HepG2 (cell line): ENCODE data around the gene SRY. TPM values are rescaled to one million over a fixed set of nuclear protein-coding genes. Genes with fewer than 3 reads are reported as not detected.
"Not testable (repeated sequence)": the region's sequence is repeated elsewhere in the genome, so short reads cannot be mapped to it uniquely, and the experiment has no call there.

Source experiments
- ATAC-seq: fragments of 200-7000 bp; cut with Tn5 transposase; 3 replicates; pipeline ENCODE4 v1.9.1; 2020; ENCODE audit warnings: mild to moderate bottlenecking, moderate library complexity
- BruUV-seq: library from RNA; stranded (reverse); fragments of 400-500 nt; replicated peaks from 2 replicates; lab custom pipeline; 2021; lab: Mats Ljungman, UMichigan
- CTCF ChIA-PET: fragments of 300-600 bp; formaldehyde crosslinking; extraction: SDS; loops from one replicate; lab custom pipeline; 2021; ENCODE audit warnings: low total read pairs, inconsistent platforms, low intra/inter-chr PET ratio; lab: Yijun Ruan, JAX
- POLR2A ChIA-PET: fragments of 350-600 bp; sonication (Branson Sonifier 250); formaldehyde crosslinking; loops from one replicate; lab custom pipeline; 2020; ENCODE audit warnings: antibody characterized with exemption, inconsistent platforms; lab: Yijun Ruan, JAX
- DNase-seq: peaks from one replicate; pipeline ENCODE4 v3.0.0-alpha.2; 2015; ENCODE audit warnings: low spot score
- FAIRE-seq: peaks from 3 replicates; lab custom pipeline; 2011; peaks lifted over from hg19 to GRCh38; lab: Jason Lieb, UNC
- H2AFZ ChIP-seq: one replicate; pipeline ENCODE4 v1.6.1; 2011; ENCODE audit warnings: low read length, inconsistent platforms
- H3K27ac ChIP-seq: fragments of 300-600 bp; 3 replicates; pipeline ENCODE4 v1.8.0; 2011; ENCODE audit warnings: mixed run types, mild to moderate bottlenecking, mixed read lengths, low read length, inconsistent platforms; ENCODE audit not compliant: insufficient read depth; ENCODE audit errors: extremely low read length
- H3K27me3 ChIP-seq, 2 experiments: fragments of 200-600 bp in 1 of 2; 2 replicates in 1 of 2; 3 replicates in 1 of 2; pipeline versions ENCODE4 v1.6.0 to v1.8.0; 2011; ENCODE audit warnings: low read length in 2 of 2, mild to moderate bottlenecking in 2 of 2, moderate library complexity in 2 of 2, inconsistent platforms in 1 of 2; ENCODE audit not compliant: insufficient read depth in 2 of 2, control insufficient read depth in 1 of 2
- H3K36me3 ChIP-seq, 2 experiments: fragments of 200-600 bp in 1 of 2; replicated peaks in 1 of 2; 2 replicates in 1 of 2; 3 replicates in 1 of 2; pipeline versions ENCODE4 v1.5.1 to v1.8.0; 2011; ENCODE audit warnings: low read length in 2 of 2, inconsistent platforms in 1 of 2; ENCODE audit not compliant: insufficient read depth in 2 of 2, control insufficient read depth in 1 of 2
- H3K4me1 ChIP-seq: 2 replicates; pipeline ENCODE4 v1.5.1; 2012; ENCODE audit warnings: low read length, inconsistent platforms; ENCODE audit not compliant: insufficient read depth
- H3K4me2 ChIP-seq: 2 replicates; pipeline ENCODE4 v1.6.0; 2011; ENCODE audit warnings: low read depth, low read length, inconsistent platforms
- H3K4me3 ChIP-seq, 3 experiments: fragments of 200-600 bp in 1 of 3; sonication (generic), shearing (Covaris generic) in 1 of 3; replicated peaks in 1 of 3; 2 replicates each; pipeline ENCODE4 v1.5.1; 2011 to 2016; ENCODE audit warnings: low read length in 3 of 3, inconsistent platforms in 2 of 3, low read depth in 2 of 3, mild to moderate bottlenecking in 2 of 3, control low read depth in 1 of 3, mixed read lengths in 1 of 3; ENCODE audit not compliant: insufficient read depth in 1 of 3
- H3K79me2 ChIP-seq: one replicate; pipeline ENCODE4 v1.6.1; 2011; ENCODE audit warnings: low read length, inconsistent platforms; ENCODE audit not compliant: insufficient read depth
- H3K9ac ChIP-seq: 2 replicates; pipeline ENCODE4 v1.6.0; 2011; ENCODE audit warnings: mild to moderate bottlenecking, low read depth, low read length, inconsistent platforms; ENCODE audit not compliant: insufficient read depth
- H3K9me3 ChIP-seq: 2 replicates; pipeline ENCODE4 v1.5.1; 2012; ENCODE audit warnings: mild to moderate bottlenecking, low read length
- H4K20me1 ChIP-seq: 2 replicates; pipeline ENCODE4 v1.6.0; 2011; ENCODE audit warnings: inconsistent platforms, mild to moderate bottlenecking, low read length, moderate library complexity; ENCODE audit not compliant: insufficient read depth
- ASH2L ChIP-seq: fragments of 300-600, 200-600 bp; sonication (generic); IDR thresholded peaks from 2 replicates; pipeline ENCODE4 v1.7.0; 2017; ENCODE audit warnings: low read depth, mild to moderate bottlenecking, moderate library complexity, mixed read lengths, low read length; ENCODE audit not compliant: insufficient read length
- EP300 ChIP-seq, 3 experiments: sonication (generic) in 1 of 3; formaldehyde crosslinking in 1 of 3; IDR thresholded peaks; 2 replicates each; pipeline versions ENCODE4 v1.5.1 to v1.6.1; 2011 to 2020; ENCODE audit warnings: low read depth in 2 of 3, low read length in 2 of 3, borderline replicate concordance in 1 of 3, improper control_type of control experiment in 1 of 3, mild to moderate bottlenecking in 1 of 3, missing genetic modification reagents in 1 of 3, moderate library complexity in 1 of 3
- FOSL1 ChIP-seq: sonication (generic); formaldehyde crosslinking; IDR thresholded peaks from 2 replicates; pipeline ENCODE4 v1.9.0; 2021; ENCODE audit warnings: missing genetic modification reagents, borderline replicate concordance
- HMG20A ChIP-seq: IDR thresholded peaks from 2 replicates; pipeline ENCODE4 v1.6.1; 2016; ENCODE audit warnings: borderline replicate concordance
- HNF4A ChIP-seq: sonication (generic); formaldehyde crosslinking; IDR thresholded peaks from 2 replicates; pipeline ENCODE4 v1.4.0; 2020; ENCODE audit warnings: missing genetic modification reagents
- MED1 ChIP-seq: sonication (generic); formaldehyde crosslinking; IDR thresholded peaks from 2 replicates; pipeline ENCODE4 v1.4.0; 2020; ENCODE audit warnings: missing genetic modification reagents
- MEIS2 ChIP-seq: sonication (generic); formaldehyde crosslinking; IDR thresholded peaks from 2 replicates; pipeline ENCODE4 v1.9.0; 2021; ENCODE audit warnings: mild to moderate bottlenecking, missing genetic modification reagents
- NFATC3 ChIP-seq: sonication (generic); formaldehyde crosslinking; IDR thresholded peaks from 2 replicates; pipeline ENCODE4 v1.5.1; 2020; ENCODE audit warnings: mild to moderate bottlenecking, missing genetic modification reagents
- SALL1 ChIP-seq: sonication (generic); formaldehyde crosslinking; IDR thresholded peaks from 2 replicates; pipeline ENCODE4 v1.8.0; 2022; ENCODE audit warnings: mild to moderate bottlenecking, missing genetic modification reagents
- TEAD3 ChIP-seq: optimal IDR thresholded peaks from 2 replicates; pipeline ENCODE3; 2016; ENCODE audit warnings: borderline replicate concordance
- WGBS: methylation state at CpG from one replicate; pipeline ENCODE4 v1.1.6; 2017; ENCODE audit warnings: low lambda C conversion rate; 5-methylcytosine and 5-hydroxymethylcytosine counted together
- in situ Hi-C: cut with HindIII; loops from 2 replicates; pipeline ENCODE4 v1.10.0; 2017; ENCODE audit warnings: low pct_unique_long_range_greater_than_20kb; ENCODE audit not compliant: extremely low pct_ligation_motif_present
- intact Hi-C: fragments of 100-400 bp; cut with micrococcal nuclease; formaldehyde crosslinking; loops from one replicate; pipeline ENCODE4 v1.10.0; 2022; ENCODE audit not compliant: unreplicated experiment
- polyA plus RNA-seq, 8 experiments: library from polyadenylated mRNA; depleted of rRNA in 3 of 8; stranded (reverse) in 7 of 8; unstranded in 1 of 8; fragments of >200 nt; fragmentation: Illumina TruSeq in 4 of 8; extraction: Trizol in 4 of 8; gene quantifications; 2 replicates each; pipeline versions ENCODE4 v1.2.1 to v1.2.3, GENCODE V29; 2011 to 2016; ENCODE audit warnings: low read depth in 4 of 8, missing spikeins in 1 of 8, mixed read lengths in 1 of 8; ENCODE audit not compliant: insufficient read depth in 1 of 8
- total RNA-seq, 5 experiments: library from RNA; depleted of rRNA; stranded (reverse); fragments of >200 nt; fragmentation: Illumina TruSeq; extraction: Trizol; gene quantifications; 2 replicates each; pipeline ENCODE4 v1.2.3, GENCODE V29; 2016; ENCODE audit warnings: low read depth in 1 of 5
- TF ChIP-seq, protein P1 (sequence below): sonication (generic); formaldehyde crosslinking; IDR thresholded peaks from 2 replicates; pipeline ENCODE4 v1.5.0; 2020; ENCODE audit warnings: missing genetic modification reagents
- TF ChIP-seq, protein P2 (sequence below): sonication (generic); formaldehyde crosslinking; IDR thresholded peaks from 2 replicates; pipeline ENCODE4 v1.4.0; 2020; ENCODE audit warnings: missing genetic modification reagents
- TF ChIP-seq, protein P3 (sequence below): IDR thresholded peaks from 2 replicates; pipeline ENCODE4 v1.6.1; 2012; ENCODE audit warnings: low read depth, low read length, improper control_type of control experiment

SRY gene
- total and polyA plus RNA-seq, 2 of the 13 experiments (the other 11 are each of a cell fraction or from before 2014, with no cell fraction given), result 3.4 to 4.7 TPM

DNA sequence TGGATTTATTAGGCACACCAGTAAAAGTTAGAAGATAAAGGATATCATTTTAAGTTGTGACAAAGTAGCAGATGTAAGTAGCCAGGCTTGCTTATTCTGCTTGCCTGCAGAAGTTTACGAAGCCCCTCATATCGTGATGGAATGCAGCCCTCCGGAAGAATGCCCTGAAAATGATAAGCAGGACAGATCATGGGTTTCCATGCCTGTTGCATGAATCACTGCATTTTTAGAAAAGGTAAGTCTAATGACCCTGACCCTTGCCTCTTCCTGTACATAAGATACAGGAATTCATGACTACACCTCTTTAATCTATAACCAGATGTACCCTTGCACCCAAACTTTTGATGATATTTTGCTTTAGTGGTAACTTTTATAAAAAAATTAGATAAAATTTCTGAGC lies 37.0 kb upstream of the SRY start:
- in situ Hi-C loops (no loop called here), intact Hi-C loops (no loop called here)
- Histone ChIP-seq H3K9me3 (no peaks in the 10 kb centered on the region), H4K20me1 (no peaks in the 10 kb centered on the region), H3K4me3 (no peak overlapping the region), H3K27me3 (no peaks in the 10 kb centered on the region), H3K79me2 (no peaks in the 10 kb centered on the region), H2AFZ (no peak overlapping the region), H3K4me1 (peaks cover 83% of the 10 kb centered on the region), H3K9ac (0 out of 2 replicates have a peak overlapping the region, but pooled peaks have one; percentile 15), H3K4me2 (peak overlapping the region; percentile 32), H3K27ac (peak overlapping the region; percentile 65), H3K36me3 (no peaks in the 10 kb centered on the region)
- 0% methylated on average over 1 of the region's 3 CpGs for WGBS
- DNase-seq (peak; percentile 86), ATAC-seq (peak; percentile 83), FAIRE-seq (peak; percentile 50)
- TF ChIP-seq MEIS2 (CRISPR knock-in tag), result no peak
- TF ChIP-seq EP300 (IDR thresholded peaks at IDR 0.05; ENCODE audit: low read depth in 2 of 2, low read length in 2 of 2), result peak; percentile 38 to 75; a peak in 3 of 4 replicates
- TF ChIP-seq EP300 (CRISPR knock-in tag; IDR thresholded peaks at IDR 0.05; ENCODE audit: borderline replicate concordance), result no peak
- TF ChIP-seq MED1 (CRISPR knock-in tag), result peak; percentile 78
- TF ChIP-seq HMG20A (CRISPR knock-in tag), result no peak
- peak; percentile 65; the same call in 1 of the 2 replicates for TF ChIP-seq FOSL1 (CRISPR knock-in tag)
- TF ChIP-seq, protein P1, sequence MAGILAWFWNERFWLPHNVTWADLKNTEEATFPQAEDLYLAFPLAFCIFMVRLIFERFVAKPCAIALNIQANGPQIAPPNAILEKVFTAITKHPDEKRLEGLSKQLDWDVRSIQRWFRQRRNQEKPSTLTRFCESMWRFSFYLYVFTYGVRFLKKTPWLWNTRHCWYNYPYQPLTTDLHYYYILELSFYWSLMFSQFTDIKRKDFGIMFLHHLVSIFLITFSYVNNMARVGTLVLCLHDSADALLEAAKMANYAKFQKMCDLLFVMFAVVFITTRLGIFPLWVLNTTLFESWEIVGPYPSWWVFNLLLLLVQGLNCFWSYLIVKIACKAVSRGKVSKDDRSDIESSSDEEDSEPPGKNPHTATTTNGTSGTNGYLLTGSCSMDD (CRISPR knock-in tag), result no peak
- TF ChIP-seq, protein P2, sequence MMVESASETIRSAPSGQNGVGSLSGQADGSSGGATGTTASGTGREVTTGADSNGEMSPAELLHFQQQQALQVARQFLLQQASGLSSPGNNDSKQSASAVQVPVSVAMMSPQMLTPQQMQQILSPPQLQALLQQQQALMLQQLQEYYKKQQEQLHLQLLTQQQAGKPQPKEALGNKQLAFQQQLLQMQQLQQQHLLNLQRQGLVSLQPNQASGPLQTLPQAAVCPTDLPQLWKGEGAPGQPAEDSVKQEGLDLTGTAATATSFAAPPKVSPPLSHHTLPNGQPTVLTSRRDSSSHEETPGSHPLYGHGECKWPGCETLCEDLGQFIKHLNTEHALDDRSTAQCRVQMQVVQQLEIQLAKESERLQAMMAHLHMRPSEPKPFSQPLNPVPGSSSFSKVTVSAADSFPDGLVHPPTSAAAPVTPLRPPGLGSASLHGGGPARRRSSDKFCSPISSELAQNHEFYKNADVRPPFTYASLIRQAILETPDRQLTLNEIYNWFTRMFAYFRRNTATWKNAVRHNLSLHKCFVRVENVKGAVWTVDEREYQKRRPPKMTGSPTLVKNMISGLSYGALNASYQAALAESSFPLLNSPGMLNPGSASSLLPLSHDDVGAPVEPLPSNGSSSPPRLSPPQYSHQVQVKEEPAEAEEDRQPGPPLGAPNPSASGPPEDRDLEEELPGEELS, result peak; percentile 47; the same call in 1 of the 2 replicates
- peak; percentile 51 for TF ChIP-seq HNF4A (CRISPR knock-in tag)
- no peak for TF ChIP-seq NFATC3 (CRISPR knock-in tag)
- peak; percentile 25 for TF ChIP-seq ASH2L
- TF ChIP-seq TEAD3 (CRISPR knock-in tag), result peak; percentile 93
- TF ChIP-seq SALL1 (CRISPR knock-in tag), result peak; percentile 71; the same call in 1 of the 2 replicates
- TF ChIP-seq, protein P3, sequence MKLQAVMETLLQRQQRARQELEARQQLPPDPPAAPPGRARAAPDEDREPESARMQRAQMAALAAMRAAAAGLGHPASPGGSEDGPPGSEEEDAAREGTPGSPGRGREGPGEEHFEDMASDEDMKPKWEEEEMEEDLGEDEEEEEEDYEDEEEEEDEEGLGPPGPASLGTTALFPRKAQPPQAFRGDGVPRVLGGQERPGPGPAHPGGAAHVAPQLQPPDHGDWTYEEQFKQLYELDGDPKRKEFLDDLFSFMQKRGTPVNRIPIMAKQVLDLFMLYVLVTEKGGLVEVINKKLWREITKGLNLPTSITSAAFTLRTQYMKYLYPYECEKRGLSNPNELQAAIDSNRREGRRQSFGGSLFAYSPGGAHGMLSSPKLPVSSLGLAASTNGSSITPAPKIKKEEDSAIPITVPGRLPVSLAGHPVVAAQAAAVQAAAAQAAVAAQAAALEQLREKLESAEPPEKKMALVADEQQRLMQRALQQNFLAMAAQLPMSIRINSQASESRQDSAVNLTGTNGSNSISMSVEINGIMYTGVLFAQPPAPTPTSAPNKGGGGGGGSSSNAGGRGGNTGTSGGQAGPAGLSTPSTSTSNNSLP, result 0 out of 2 replicates have a peak, but pooled peaks have one; percentile 63
- CTCF ChIA-PET, result no interaction called here
- BruUV-seq, result no TSS peak
- POLR2A ChIA-PET, result no interaction called here

DNA sequence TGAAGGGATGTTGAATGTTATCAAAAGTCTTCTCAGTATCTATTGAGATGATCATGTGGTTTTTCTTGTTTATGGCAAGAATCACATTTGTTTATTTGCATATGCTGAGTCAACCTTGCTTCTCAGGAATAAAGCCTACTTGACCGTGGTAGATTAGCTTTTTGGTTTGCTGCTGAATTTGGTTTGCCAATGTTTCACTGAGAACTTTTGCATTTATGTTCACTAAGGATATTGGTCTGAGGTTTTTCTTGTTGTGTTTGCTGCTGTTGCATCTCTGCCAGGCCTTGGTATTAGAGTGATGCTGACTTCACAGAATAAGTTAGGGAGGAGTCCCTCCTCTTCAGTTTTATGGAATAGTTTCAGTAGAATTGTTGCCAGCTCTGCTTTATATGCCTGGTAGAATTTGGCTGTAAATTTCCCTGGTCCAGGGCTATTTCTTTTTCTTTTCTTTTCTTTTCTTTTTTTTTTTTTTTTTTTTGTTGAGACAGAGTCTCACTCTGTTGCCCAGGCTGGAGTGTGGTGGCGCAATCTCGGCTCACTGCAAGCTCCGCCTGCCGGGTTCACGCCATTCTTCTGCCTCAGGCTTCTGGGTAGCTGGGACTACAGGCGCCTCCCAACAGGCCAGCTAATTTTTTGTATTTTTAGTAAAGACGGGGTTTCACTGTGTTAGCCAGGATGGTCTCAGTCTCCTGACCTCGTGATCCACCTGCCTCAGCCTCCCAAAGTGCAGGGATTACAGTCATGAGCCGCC lies 29.8 kb upstream of the SRY start:
- H3K79me2 ChIP-seq, H3K36me3 ChIP-seq, H3K9ac ChIP-seq, H3K27me3 ChIP-seq, DNase-seq, H3K27ac ChIP-seq, H3K9me3 ChIP-seq, H2AFZ ChIP-seq, H3K4me2 ChIP-seq, intact Hi-C loops, FAIRE-seq, POLR2A ChIA-PET, BruUV-seq, in situ Hi-C loops, H3K4me3 ChIP-seq, ATAC-seq, H4K20me1 ChIP-seq, CTCF ChIA-PET: not testable (repeated sequence)
- 80% methylated on average over 9 of the region's 10 CpGs for WGBS
- peaks cover 36% of the 10 kb centered on the region for H3K4me1 ChIP-seq
